B cell (primary cell): ENCODE data around the gene IKBKE.

Experiments
- EZH2 ChIP-seq: IDR thresholded peaks from 2 replicates; pipeline ENCODE4 v1.6.1; 2012; ENCODE audit warnings: borderline replicate concordance, low read depth, mild to moderate bottlenecking, moderate library complexity, low read length; ENCODE audit not compliant: insufficient read depth, poor library complexity, severe bottlenecking
- TF ChIP-seq, protein P1 (sequence below): fragments of 200-600 bp; IDR thresholded peaks from one replicate; pipeline ENCODE4 v1.8.0; 2022; ENCODE audit warnings: antibody characterized with exemption, mild to moderate bottlenecking

DNA sequence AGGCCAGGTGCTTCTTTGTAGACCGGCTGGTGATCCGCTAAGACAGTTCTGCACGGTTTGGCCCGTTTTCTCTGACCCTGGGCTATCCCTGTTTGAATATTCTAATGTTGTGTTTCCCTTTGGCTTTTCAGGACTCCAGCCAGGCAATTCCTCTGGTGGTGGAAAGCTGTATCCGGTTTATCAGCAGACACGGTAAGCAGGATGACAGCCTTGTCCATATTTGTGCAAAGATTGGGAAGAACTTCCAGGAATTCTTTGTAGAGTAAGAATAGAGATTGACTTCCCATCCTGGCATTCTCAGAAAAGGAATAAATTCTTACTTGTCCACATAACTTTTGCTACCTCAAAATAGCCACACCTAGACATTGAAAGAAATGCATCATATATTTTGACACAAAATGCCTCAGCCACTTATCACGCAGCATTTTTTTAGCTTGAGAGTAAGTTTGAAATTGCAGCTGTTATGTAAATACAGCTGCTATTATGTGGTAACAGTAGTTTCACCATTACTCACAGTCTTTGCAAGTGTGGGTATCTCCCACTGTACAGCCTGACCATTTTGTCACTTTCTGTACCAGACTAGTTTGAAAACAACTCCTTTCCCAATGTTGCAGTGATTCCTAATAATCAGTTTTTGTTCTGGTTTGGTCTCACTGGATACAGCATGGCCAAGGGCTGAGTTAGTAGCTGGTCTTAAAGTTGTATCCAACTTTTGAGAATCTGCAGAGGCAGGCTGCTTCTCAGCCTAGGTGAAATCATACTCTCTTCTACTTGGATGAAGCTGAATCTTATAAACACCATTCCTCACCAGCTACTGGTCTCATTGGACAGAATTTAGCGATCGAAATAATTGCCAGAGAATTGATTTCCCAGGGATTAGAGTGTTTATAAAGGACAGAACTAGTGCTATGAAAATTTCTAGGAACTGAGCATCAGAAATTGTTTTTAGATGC is 40.0 kb upstream of the IKBKE start:
- no peak for TF ChIP-seq EZH2
- TF ChIP-seq, protein P1, sequence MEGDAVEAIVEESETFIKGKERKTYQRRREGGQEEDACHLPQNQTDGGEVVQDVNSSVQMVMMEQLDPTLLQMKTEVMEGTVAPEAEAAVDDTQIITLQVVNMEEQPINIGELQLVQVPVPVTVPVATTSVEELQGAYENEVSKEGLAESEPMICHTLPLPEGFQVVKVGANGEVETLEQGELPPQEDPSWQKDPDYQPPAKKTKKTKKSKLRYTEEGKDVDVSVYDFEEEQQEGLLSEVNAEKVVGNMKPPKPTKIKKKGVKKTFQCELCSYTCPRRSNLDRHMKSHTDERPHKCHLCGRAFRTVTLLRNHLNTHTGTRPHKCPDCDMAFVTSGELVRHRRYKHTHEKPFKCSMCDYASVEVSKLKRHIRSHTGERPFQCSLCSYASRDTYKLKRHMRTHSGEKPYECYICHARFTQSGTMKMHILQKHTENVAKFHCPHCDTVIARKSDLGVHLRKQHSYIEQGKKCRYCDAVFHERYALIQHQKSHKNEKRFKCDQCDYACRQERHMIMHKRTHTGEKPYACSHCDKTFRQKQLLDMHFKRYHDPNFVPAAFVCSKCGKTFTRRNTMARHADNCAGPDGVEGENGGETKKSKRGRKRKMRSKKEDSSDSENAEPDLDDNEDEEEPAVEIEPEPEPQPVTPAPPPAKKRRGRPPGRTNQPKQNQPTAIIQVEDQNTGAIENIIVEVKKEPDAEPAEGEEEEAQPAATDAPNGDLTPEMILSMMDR = no peak
